SK-N-DZ (cell line): ENCODE results near the gene RNU4-1. TPM values are rescaled to one million over a fixed set of nuclear protein-coding genes. Genes with fewer than 3 reads are reported as not detected.
"Not testable (repeated sequence)": the region's sequence is repeated elsewhere in the genome, so short reads cannot be mapped to it uniquely, and the experiment has no call there.

Experiments
- DNase-seq: peaks from one replicate; pipeline ENCODE4 v3.0.0-alpha.2; 2015; ENCODE audit warnings: low spot score
- polyA plus RNA-seq, 2 experiments: library from polyadenylated mRNA; depleted of rRNA; stranded (reverse); fragments of >200 nt; gene quantifications; 2 replicates each; pipeline ENCODE4 v1.2.3, GENCODE V29; 2014

RNU4-1 gene
- not detected in 2 replicates for polyA plus RNA-seq (2014; cell fraction: cytosol; rRNA removed)
- not detected in 2 replicates for polyA plus RNA-seq (2014; cell fraction: nucleus; rRNA removed)

- peak; percentile 98 for DNase-seq
These were observed at the start of gene RNU4-1 for GRCh38 chr12:120292661-120293531. Gene RNU4-1 (minus strand): TSS chr12:120293237.

DNA sequence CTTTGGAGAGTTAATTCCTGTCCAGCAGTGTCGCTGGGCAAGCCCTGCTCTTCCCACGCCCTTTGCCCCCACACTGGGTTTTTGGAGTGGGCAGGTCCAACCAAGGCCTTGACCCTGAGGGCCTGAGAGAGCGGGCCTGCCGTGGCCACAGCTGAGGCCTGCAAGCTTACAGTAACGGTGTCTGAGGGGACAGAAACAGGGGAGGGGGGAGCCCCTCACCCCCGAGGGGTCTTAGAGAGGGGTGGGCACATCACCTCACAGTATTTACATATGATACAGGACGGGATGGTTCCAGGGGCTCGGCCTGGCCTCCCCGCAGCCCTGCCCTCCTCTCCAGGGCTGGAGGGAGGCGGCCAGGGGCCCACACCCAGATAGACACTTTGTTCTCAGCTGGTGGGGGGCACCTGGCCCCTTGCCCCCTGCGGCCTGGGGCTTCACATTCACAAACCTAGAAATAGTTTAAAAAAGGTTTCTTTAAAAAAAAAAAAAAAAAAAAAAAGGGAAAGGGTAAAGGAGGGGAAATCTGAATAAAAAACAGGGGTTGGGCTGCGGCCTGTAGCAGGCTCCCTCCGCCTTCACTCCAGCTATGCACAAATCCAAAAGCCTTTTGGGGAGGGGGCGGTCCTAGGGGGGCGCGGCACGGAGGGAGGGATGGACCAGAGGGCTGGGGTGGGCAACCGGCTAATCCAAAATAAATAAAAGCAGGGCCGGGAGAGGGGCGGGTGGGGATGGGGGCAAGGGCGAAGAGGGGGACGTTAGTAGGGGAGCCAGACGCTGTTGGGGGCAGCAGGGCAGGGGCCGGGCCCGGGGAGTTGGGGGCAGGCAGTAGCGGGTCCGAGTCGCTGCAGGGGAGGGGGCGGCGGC, 49.4 kb upstream of the RNU4-1 start:
- no peak for DNase-seq

DNA sequence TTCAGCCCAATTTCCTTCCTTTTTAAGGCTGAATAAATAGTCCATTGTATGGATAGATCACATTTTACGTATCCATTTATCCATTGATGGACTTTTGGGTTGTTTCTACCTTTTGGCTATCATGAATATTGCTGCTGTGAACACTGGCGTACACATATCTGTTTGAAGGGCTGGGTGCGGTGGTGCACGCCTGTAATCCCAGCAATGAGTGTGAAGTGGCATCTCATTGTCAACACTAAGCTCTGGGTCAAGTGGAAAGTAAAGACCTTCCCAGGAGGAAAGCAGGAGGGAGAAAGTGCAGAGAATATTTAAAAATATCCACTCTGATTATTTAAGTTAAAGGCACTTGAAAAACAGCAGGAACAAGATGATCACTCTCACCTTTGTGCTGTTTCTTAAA, 46.2 kb upstream of the RNU4-1 start:
- no peak for DNase-seq

- no peak for DNase-seq
These were observed 44.7 kb upstream of the RNU4-1 start for GRCh38 chr12:120337730-120338129.

DNA sequence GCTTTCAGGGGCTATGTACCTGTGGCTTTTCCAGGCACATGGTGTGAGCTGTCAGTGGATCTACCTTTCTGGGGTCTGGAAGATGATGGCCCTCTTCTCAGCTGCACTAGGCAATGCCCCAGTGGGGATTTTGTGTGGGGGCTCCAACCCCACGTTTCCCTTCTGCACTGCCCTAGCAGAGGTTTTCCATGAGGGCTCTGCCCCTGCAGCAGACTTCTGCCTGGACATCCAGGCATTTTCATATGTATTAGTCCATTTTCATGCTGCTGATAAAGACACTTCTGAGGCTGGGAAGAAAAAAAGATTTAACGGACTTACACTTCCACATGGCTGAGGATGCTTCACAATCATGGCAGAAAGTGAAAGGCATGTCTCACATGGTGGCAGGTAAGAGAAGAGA, 43.4 kb upstream of the RNU4-1 start:
- not testable (repeated sequence) for DNase-seq

DNA sequence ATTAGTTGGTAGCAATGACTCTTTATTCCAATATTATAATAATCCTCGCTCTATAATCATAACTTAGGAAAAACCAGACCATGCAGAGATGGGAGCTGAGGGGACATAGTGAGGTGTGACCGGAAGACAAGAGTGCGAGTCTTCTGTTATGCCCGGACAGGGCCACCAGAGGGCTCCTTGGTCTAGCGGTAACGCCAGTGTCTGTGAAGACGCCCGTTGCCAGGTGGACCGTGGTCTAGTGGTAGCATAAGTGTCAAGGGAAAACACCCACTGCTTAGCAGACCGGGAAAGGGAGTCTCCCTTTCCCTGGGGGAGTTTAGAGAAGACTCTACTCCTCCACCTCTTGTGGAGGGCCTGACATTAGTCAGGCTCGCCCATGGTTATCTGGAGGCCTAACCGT, 42.4 kb upstream of the RNU4-1 start:
- peak; percentile 72 for DNase-seq

DNA sequence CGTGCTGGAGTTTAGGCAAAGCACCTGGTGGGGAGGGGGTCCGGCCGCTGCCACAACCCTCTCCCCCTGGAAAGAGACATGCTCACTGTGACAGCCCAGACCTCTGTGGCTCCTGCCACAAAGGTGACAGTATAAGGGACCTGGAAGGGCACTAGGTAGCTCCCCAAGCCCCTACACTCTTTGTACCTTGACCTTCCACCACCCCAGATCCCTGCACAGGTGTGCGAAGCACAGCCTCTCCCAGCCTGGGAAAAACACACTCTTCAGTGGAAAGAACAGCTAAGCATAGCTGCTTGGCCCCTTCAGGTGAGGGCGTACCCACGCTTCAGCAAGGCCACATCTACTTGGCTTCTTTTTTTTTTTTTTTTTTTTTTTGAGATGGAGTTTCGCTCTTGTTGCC, 39.5 kb upstream of the RNU4-1 start:
- no peak for DNase-seq

DNA sequence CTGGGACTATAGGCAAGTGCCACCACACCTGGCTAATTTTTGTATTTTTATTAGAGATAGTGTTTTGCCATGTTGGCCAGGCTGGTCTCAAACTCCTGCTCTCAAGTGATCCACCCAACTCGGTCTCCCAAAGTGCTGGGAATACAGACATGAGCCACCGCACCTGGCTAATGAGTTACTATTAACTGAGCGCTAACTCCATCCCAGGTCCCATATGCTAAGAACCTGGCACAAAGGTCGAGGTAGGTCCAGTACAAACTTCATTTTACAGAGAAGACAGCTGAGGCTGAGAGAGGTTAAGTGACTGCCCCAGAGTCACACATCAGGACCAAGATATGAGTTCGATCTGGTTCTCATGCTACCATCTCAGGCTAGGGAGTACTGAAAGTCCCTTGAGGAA, 39.0 kb upstream of the RNU4-1 start:
- DNase-seq: no peak

DNA sequence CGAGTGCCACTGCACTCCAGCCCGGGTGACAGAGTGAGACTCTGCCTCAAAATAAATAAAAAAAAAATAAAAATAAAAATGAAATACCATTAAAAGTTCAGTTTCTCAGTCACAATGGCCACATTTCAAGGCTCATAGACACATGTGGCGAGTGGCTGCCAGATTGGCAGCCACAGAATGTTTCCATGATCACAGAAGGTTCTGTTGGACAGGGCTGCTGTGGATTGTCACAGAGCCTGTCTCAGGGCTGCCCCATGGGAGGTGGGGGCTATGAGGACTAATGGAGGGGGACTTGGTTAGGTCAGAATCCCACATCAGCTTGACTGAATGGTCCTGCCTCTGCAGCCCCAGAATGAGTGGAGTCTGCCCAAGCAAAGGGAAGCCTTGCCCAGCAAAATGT, 38.4 kb upstream of the RNU4-1 start:
- DNase-seq: no peak

- DNase-seq: no peak
These were observed 35.2 kb upstream of the RNU4-1 start for GRCh38 chr12:120328228-120328627.

GRCh38 chr12:120327593-120327992, 34.6 kb upstream of the RNU4-1 start, which contains the start of gene PLA2G1B:
Gene PLA2G1B (minus strand): TSS chr12:120327779. CDS start chr12:120327753, 26 bp downstream.
- no peak for DNase-seq

DNA sequence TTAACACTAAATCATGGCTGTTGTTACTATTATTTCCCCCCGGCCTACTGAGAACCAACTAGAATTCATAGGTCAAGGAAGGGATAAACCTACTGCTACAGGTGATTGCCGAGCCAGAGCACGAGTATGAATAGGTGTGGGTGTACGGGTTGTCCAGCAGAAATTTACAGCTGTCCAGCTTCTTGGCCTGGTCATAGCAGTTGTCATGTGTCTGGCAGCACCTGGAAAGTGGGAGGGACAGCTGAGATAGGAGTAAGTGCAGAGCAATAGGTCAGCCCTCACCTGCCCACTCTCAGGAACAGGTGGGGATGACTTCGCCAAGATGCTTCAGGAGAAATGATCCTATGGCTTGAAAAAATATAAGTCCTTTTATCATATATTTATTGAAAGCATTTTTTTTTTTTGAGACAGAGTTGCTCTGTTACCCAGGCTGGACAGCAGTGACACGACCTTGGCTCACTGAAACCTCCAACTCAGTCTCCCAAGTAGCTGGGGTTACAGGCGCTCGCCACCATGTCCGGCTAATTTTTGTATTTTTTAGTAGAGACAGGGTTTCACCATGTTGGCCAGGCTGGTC, 31.9 kb upstream of the RNU4-1 start:
- DNase-seq: no peak

DNA sequence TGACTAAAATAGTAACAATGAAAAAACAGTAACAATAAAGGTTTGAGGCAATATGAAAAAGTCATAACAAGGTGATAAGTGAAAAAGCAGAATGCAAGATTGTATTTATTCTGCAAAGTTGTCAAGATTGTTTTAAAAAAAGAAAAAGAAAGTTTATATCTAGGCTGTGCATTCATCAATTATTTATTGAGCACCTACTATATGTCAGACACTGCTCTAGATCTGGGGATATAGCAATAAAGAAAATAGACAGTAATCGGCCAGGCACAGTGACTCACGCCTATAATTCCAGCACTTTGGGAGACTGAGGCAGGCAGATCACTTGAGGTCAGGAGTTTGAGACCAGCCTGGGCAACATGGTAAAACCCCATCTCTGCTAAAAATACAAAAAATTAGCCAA, 30.7 kb upstream of the RNU4-1 start:
- no peak for DNase-seq

- DNase-seq: no peak
These were observed 28.6 kb upstream of the RNU4-1 start for GRCh38 chr12:120321382-120322202.

GRCh38 chr12:120317224-120318105, 24.4 kb upstream of the RNU4-1 start:
- DNase-seq: peak; percentile 100

GRCh38 chr12:120316798-120317223, 23.8 kb upstream of the RNU4-1 start:
- DNase-seq: no peak

DNA sequence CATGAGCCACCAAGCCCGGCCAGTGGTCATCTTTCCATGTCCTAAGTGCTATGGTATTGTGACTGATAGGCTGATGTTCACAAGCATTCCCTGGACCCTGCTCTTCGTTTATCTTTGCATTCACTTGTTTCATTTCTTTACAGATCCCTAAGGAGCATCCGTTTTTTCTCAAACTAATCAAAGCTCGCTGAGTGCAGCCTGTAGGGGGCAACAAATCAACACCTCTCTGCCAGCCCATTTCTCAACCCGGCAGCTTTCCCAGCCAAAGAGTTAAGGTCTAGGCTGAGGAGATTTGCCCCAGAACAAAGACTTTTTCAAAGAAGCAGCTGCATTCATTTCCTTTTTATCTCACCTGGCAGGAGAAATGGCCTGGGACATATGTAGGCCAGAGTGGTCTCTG, 21.2 kb upstream of the RNU4-1 start:
- DNase-seq: no peak

- peak; percentile 94 for DNase-seq
These were observed 9.2 kb upstream of the RNU4-1 start, which contains the start of gene SIRT4 for GRCh38 chr12:120301962-120302815. Gene SIRT4 (plus strand): TSS chr12:120302321. CDS start chr12:120303562, 1,241 bp downstream.

- DNase-seq: no peak
These were observed 701 bp downstream of the RNU4-1 start for GRCh38 chr12:120292411-120292660.
